HG03159 (cell line): ENCODE measurements around the gene ZNF264.
"Not testable (repeated sequence)": the region's sequence is repeated elsewhere in the genome, so short reads cannot be mapped to it uniquely, and the experiment has no call there.

Experiments used
- ATAC-seq: cut with Tn5 transposase; IDR thresholded peaks from one replicate; pipeline ENCODE4 v1.9.1; 2021; ENCODE audit warnings: mild to moderate bottlenecking, moderate library complexity; ENCODE audit not compliant: unreplicated experiment

Gene ZNF264

DNA sequence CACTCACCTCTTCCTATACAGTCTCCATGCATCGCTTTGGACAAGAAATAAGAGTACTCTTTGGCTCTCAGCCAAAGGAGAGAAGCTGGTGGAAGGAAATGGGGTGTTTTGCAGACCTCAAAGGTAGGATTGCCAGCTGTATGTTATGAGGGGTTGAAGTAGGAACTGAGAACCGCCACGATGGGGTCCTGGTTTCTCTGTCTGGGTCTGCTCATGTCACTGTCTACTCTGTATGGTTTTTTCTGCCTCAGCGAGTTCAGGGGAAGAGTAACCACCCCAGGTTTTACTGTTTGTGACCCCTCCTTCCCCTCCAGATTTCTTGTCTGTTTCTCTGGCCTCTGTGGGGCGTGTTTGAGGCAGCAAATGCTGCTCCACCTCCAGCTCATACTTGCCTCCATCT is 53.2 kb downstream of the ZNF264 start:
- ATAC-seq, result no peak

DNA sequence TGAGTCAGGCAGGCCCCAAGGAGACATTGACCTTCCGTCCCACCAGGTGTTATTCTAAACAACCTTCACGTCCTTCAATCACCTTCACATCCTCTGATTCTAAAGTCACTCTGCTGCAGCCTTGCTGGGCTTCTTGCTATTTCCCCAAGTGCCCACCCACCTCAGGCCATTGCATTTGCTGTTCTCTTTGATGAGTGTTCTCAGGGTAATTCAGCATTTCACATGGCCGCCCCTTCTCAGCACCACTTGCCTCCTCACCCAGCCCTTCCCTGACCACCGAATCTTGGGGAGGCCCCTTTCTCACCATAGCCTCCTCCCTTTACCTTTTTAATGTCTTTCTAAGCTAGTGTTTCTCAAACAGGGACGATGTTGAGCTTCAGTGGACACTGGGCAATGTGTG is 53.8 kb downstream of the ZNF264 start:
- ATAC-seq, result no peak

DNA sequence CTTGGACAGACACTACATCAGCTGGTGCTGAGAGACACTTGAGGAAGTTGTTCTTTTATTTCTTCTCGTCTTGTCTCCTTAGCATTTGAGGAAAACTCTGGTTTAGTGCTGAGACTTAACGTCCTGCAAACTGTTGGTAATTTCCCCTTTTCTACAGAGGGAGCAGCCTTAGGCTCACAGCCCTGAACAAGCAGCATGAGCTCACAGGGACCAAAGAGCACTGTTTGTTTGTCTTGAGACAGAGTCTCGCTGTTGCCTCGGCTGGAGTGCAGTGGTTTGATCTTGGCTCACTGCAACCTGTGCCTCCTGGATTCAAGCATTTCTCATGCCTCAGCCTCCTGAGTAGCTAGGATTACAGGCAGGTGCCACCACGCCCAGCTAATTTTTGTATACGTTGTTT is 54.7 kb downstream of the ZNF264 start:
- no peak for ATAC-seq

DNA sequence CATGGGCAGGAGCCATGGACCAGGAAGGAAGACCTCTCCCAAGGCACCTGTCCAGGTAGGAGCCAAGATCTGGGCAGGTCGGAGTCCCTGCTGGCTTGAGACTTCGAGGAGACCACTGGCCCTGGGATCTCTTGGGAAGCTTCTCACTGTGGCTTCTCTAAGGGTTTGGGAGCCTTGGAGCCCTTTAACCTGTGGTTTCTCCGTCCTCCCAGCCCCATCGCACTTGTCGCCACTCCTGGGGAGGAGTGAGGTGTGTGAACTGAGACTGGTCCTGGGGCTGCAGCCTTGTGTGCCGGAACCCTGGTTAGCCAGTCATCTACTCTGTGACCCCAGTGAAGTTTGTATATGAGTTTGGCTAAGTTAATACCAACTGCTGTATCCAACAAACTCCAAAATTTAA is 57.3 kb downstream of the ZNF264 start:
- no peak for ATAC-seq

DNA sequence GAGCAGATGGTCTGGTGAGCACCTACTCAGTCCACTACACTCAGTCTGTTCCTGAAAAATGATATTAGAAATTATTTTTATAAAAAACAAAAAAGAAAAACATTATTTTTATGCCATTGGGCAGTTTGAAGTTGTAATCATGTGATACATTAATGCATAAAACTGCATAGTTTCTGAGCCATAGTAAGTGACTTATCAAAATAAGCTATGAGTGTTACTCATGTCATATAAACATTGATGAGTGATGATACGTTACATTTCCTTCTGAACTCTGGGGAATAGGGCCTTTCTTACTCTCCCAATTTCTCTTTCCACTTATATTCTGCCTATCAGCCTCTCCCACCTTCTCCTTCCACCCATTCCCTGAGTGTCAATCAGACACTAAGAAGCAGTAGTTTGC is 58.0 kb downstream of the ZNF264 start:
- no peak for ATAC-seq

DNA sequence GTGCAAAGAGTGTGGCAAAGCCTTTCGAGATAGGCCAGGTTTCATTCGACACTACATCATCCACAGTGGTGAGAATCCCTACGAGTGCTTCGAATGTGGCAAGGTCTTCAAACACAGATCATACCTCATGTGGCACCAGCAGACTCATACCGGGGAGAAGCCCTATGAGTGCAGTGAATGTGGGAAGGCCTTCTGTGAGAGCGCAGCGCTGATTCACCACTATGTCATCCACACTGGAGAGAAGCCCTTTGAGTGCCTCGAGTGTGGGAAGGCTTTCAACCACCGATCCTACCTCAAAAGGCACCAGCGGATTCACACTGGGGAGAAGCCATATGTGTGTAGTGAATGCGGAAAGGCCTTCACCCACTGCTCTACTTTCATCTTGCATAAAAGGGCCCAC is 62.5 kb downstream of the ZNF264 start:
- ATAC-seq, result not testable (repeated sequence)

DNA sequence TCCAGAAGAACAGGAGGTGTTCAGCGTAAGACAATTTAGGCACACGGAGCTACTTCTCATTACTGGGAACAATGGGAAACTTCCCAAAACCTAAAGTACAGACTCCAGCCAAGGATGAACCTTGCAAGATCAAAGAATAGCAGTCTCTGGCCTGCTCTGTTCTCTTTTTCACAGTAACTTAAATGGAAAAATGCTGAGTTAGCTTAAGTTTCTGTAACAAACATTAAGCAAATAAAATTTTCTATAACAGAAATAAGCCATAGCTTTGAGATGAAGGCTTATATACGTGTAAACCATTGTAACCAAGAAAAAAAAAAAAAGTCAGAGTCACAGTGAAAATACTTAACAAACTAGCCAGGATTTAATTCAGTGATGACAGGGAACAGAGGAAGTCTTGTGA is 70.7 kb downstream of the ZNF264 start:
- no peak for ATAC-seq

DNA sequence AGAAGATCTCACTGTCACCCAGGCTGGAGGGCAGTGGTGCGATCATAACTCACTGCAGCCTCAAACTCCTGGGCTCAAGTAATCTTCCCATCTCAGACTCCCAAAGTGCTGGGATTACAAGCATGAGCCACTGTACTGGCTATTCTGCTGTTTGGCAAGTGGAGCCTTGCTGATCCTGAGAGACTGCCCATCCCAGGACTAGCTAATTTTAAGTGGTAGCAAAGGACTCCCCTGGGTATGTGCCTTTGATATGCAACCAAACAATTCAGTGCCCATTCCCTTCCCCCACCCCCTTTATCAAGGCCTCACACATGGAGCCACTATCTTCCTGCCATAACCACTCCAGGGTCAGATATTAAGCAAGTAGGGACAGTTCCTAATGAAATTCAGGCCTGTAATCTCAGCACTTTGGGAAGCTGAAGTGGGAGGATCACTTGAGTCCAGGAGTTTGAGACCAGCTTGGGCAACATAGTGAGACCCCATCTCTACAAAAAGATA is 72.0 kb downstream of the ZNF264 start:
- ATAC-seq, result no peak

DNA sequence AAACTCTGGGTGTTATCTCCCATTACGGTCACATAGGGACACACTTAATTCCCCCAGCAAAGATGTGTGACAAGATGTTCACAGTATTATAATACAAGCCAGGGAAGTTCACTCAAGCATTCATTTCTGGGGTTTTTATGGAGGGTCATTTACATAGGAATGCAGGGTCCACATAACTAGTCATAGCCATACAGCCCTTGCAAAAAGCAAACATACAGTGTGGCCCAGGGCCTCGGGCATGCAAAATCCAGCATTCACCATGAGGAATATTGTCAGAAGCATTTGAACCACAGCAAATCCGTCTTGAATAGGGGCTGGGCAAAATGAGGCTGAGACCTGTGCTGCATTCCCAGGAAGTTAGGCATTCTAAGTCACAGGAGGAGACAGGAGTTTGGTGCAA is 76.0 kb downstream of the ZNF264 start:
- no peak for ATAC-seq

DNA sequence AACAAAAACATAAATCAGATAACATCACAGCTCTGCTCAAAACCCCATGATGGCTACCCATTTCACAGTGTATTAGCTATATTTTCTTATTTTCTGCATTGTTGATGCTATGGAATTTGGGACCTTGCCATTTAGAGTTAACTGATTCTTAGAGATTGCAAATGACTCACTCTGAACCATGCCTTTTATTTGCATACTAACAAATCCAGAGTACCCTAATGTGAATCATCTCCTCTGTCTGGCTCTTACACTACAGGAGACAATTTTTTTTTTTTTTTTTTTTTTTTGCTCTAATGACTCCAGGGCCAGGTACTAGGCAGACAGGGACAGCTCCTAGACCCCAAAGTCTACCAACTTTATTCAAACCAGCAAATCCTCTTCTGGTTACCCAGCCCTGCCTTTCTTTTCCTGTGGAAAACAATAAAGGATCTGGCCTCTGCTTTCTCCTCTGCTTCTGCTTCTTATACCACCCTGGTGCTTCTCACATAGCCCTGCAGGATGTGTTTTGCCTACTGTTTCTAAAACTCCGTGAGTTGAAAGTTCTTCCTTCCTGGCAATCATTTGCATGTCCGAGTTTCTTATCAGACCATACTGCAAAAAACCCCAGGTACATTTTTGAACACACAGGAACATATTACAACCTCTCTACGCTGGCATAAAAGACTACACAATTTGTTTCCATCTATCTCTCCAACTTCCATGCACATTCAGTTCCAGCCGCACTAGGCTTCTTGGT is 78.4 kb downstream of the ZNF264 start:
- ATAC-seq, result no peak

DNA sequence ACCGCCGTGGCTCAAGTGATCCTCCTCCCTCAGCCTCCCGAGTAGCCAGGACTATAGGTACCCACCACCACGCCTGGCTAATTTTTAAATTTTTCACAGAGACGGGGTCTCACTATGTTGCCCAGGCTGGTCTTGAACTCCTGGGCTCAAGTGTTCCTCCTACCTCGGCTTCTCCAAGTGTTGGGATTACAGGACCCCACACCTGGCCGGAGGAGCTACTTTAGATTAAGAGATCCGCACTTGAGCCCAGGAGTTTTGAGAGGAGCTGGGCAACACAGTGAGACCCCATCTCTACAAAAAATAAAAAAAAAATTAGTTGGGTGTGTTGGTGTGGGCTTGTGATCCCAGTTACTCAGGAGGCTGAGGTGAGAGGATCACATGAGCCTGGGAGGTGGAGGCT is 80.0 kb downstream of the ZNF264 start:
- ATAC-seq, result no peak
